GM18520 (cell line): ENCODE measurements around the gene MCF2L.

ENCODE experiments used
- ATAC-seq: cut with Tn5 transposase; IDR thresholded peaks from one replicate; pipeline ENCODE4 v1.9.1; 2021; ENCODE audit not compliant: unreplicated experiment

The MCF2L gene

DNA sequence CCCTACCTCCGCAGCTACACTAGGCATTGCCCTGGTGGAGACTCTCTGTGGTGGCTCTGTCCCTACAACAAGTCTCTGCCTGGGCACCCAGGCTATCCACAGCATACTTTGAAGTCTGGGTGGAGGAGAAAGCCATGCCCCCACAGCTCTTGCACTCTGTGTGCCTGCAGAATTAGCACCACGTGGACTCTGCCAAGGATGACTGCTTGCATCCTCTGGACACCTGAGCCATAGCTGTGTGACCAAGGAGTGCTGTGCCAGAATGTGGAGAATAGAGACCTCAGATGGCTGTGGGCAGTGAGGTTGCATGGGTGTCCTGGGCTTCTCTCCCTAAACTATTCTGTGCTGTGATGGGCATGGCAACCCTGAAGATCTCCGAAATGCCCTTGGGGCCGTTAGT lies 21.2 kb upstream of the MCF2L start:
- no peak for ATAC-seq

DNA sequence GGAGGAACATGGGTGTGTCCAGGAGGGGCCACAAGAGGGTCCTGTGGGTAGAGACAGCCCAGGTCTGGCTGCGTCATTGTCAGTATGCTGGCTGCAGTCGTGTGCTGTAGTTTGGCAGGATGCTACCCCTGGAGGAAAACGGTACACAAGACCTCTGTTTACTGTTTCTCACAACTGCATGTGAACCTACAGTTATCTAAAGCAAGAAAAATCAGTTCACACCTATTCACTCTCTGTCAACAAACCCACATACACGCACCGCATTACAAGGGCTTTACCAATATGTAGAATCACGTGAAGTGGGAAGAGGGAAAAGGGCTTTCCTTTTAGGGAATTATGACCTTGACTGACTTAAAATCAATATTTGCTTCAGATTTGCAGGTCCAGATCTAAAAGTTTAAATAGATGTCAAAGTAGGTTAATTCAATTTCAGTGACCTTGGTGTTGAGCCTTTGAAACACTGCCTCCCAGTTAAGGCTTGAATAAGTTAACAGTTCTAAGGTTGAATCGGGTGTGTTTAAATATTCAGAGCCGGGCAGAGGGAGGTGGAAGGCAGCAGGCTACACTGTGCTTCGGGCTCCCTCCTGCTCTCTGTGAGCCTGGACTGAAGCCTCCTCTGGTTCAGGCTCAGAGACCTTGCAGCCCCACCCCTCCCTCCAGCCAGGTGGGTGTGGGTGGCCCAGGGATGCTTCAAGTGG lies 17.2 kb upstream of the MCF2L start:
- ATAC-seq, result no peak

- no peak for ATAC-seq
Observed at GRCh38 chr13:112952759-112953551, 16.1 kb upstream of the MCF2L start.

DNA sequence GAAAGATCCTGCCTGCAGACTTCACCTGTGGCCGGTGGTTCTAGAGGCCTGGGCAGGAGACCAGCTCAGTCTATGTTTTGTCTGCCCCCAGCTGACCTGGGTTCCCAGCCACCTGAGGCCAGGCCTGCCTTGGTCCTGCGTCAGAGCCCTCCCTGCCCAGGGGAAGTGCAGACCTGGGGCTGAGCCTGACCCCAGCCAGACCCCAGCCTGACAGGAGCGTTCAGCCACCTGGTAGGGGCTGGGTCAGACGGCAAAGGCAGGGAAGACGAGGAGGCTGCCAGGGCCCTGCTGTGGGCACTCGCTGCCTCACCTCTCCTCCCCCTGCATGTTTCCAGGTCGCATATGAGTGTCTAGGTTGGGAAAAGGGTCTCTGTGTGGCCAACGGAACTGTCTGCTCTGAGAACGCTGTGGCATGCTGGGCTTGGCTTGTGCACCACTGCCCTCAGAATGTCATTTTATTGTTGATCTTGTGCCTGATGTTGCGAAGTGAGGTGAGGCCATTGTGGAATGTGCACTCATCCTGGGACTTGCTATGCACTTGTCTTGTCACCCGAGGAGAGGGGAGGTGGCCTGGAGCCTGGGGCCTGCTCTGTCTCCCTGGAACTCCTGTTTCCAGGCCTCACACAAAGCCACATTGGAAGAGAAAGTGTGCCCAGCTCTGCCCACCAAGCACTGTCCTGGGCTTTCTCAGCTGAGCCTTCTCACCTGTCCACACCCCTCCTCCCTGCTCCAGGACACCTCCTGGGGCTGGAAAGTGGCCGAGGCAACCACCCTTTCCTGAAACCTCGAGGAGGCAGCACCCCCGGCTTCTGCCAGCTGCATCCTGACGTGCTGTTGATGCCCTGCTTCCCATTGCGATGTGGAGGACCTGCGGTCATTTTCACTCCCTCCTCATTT lies 15.2 kb upstream of the MCF2L start:
- no peak for ATAC-seq

- ATAC-seq, result no peak
Observed at GRCh38 chr13:112954488-112955270, 14.3 kb upstream of the MCF2L start.

- ATAC-seq, result no peak
Observed at GRCh38 chr13:112955271-112955937, 13.6 kb upstream of the MCF2L start.

DNA sequence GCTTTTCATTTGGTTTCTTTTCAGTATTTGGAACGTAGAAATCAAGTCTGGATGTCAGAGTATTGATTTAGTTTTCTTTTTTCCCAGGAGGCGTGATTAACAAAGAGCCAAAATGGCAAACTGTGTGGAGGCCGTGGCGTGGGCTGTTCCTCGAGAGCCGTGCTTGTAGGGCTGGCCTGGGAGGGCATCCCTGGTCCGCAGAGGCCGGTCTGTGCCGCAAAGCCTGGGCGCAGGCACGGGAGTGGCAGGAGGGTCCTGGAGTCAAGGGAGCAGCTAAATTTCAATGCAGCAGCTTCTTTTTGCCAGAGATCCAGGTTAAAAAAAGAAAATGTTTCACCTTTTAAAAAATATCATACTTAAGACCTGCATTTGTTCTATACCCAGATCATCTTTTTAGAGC lies 13.1 kb upstream of the MCF2L start:
- no peak for ATAC-seq

- ATAC-seq, result no peak
Observed at GRCh38 chr13:112956571-112957294, 12.3 kb upstream of the MCF2L start.

DNA sequence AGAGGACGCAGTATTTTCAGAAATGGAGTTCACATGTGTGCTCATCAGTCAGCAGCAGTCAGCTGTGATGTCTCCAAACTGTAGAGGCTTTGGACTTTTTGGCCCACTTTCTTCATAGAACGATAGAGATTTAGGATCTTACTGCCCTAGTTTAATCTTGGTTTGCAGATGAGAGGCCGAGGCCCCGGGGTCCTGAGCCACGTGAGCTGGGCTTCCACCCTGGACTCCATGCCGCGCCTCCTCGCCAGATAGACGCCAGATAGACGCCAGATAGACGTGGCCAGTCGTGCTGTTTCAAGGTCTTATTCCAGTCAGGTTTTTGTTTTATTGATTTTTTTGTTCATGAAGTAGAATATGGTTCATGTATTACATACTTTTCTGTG lies 11.7 kb upstream of the MCF2L start:
- ATAC-seq, result no peak

DNA sequence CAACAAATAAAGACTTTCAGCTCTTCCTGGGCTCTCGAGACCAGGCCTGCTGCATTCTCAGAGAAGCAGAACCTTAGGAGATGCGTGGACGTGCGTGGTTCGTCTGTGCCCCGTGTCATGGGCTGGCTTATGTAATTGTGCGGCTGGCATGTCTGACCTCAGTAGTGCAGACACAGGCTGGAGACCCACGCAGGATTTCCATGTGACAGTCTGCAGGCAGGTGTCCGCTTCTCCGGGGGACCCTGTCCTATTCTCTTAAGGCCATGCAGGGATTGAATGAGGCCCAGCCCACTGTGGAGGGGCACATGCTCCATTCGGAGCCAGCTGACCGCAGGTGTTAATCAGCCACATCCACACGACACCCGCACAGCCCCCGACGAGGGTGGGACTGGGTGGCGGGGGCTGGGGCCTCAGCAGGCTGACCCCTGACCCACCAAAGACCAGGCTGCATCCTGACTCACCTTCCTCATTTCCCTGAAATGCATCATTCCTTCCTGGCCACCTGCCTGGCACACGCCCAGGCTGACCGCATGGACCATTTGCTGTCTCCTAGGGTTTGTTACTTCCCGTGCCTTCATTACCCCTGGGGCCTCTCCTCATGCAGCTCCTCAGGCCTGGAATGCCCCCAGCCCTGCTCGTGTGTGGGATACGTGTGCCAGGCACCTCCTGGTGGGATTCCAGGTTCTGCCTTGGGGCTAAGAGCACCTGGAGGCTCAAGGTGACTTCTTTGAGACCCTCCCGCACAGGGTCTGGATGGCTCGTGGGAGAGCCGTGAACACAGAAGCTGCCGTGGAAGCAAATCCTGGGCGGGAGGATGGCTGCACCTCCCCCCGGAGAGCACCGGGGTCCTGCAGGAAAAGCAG lies 10.7 kb upstream of the MCF2L start:
- ATAC-seq, result no peak

GRCh38 chr13:112959206-112959605 lies 9.8 kb upstream of the MCF2L start:
- no peak for ATAC-seq

DNA sequence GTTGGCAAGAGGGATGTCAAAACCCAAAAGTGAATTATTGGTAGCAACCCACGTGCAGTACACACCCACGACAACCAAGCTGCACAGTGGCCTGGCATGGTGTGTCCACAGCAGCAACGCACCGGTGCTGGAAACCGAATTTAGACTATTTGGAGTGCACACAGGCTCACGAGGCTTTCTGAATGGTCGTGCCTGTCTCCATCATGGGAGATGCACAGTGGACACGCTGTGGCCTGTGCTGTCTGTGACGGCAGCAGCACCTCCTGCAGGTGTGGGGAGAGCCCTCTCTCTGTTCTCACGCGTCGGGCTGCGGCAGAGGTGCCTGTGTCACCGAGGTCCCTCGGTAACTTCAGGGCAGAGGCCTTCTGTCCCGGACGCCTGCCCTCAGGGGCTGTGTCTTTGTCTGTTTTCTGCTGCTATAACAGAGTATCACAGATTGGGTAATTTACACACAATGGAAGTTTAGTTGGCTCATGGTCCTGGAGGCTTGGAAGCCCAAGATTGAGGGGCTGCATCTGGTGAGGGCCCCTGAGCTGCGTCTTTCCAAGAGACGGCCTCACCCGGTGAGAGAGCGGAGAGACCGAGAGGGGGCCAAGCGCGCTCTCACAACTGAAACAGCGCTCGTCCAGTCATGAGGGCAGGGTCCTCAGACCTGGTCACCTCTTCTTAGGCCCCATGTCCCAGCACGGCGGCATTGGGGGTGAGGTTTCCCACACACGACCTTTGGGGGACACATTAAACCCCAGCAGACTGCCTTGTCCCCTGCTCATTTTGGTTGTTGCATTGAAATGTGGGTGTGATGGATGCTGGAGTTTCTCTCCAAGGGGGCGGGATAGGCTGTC lies 9.1 kb upstream of the MCF2L start:
- ATAC-seq, result no peak

DNA sequence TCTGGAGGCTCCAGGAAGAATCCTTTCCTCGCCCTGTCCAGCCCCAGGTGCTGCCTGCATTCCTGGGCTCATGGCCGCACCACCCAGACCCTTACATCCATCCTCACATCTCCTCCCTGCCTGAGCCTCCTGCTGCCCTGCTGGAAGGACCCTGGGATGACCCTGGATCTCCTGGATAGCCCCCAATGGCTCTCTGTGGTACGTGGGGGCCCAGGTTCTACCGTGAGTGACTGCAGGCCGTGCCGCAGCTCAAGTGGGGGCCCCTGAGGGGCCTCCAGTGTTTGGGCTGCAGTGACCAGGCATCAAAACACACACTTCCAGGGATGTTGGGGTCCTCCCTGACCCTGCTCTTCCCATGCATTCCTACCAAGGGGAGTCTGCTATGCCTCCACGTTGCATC lies 8.3 kb upstream of the MCF2L start:
- no peak for ATAC-seq

DNA sequence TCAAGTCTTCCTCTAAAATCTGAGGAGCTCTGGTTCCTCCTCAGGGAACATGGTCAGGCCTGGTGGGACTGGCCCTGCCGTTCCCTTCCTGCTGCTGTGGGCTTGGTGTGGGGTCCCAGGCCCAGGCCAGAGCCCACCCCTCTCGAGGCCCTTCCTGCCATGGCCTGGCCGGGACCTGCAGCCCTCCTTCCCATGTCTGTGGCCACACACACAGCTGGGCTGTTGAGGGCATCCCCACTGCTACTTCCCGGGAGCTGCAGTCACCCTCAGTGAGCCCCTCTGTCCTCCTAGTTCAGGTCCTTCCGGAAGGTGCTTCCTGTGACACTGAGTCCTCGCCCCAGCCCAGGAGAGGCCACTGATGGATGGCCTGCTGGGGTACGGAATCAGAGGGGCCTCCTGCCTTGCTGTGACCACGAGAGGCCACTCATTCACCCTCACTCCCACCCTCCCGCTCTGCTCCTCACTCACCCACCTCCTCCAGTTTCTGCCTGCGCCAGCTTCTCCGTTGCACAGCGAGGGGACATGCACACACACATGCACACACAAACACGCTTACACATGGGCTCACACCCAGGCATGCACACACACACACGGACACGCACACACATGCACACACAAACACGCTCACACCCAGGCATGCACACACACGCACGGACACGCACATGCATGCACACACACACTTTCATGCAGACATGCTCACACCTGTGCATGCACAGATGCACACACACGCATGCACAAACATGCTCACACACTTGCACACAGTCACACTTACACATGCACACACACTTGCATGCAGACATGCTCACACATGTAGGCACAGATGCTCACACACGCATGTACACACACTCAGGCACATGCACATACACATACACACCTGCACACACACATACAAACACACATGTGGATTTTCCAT lies 7.3 kb upstream of the MCF2L start:
- no peak for ATAC-seq

DNA sequence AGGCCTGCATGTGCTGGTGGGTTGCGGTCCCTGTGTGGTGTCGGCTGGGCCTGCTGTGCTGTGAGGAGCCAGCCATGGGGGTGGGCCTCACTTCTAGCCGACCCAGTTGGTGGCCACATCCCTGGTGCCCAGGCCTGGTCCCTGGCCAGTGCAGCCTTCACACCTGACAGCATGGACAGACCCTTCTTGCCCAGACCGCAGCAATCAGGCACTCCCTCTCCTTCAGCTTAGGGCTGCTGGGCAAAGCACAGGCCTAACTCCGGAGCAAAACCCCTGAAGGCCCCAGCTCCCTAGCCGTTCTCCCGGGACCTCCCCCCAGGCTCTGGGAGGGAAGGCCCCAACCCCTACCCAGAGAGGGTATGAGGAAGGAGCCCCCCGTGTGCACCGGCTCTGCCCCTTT lies 6.6 kb upstream of the MCF2L start:
- ATAC-seq, result no peak

GRCh38 chr13:112962911-112963625 lies 5.9 kb upstream of the MCF2L start:
- no peak for ATAC-seq
